Neural progenitor cell (in vitro differentiated cells): ENCODE results near the gene AUTS2. TPM values are rescaled to one million over a fixed set of nuclear protein-coding genes. Genes with fewer than 3 reads are reported as not detected.

Source experiments
- DNase-seq: peaks from one replicate; pipeline ENCODE4 v3.0.0-alpha.2; 2016; ENCODE audit warnings: low spot score
- H2AFZ ChIP-seq: fragments of 200-600 bp; sonication (generic); replicated peaks from 2 replicates; pipeline ENCODE4 v1.6.1; 2016; ENCODE audit warnings: antibody characterized with exemption
- H3F3A ChIP-seq: fragments of 200-600 bp; sonication (generic); 2 replicates; pipeline ENCODE4 v1.6.1; 2016; ENCODE audit warnings: antibody characterized with exemption, low read depth
- H3K27ac ChIP-seq: fragments of 200-600 bp; sonication (generic); 2 replicates; pipeline ENCODE4 v1.5.1; 2016; ENCODE audit warnings: mild to moderate bottlenecking
- H3K27me3 ChIP-seq: fragments of 200-600 bp; sonication (generic); 2 replicates; pipeline ENCODE4 v1.6.1; 2016; ENCODE audit warnings: mild to moderate bottlenecking, moderate library complexity
- H3K36me3 ChIP-seq: fragments of 200-600 bp; sonication (generic); 2 replicates; pipeline ENCODE4 v1.5.1; 2016
- H3K4me1 ChIP-seq: fragments of 200-600 bp; sonication (generic); 2 replicates; pipeline ENCODE4 v1.6.1; 2016; ENCODE audit warnings: mixed run types
- H3K4me2 ChIP-seq: fragments of 200-600 bp; sonication (generic); 2 replicates; pipeline ENCODE4 v1.6.1; 2016
- H3K4me3 ChIP-seq: fragments of 200-600 bp; sonication (generic); 2 replicates; pipeline ENCODE4 v1.5.1; 2016
- H3K79me2 ChIP-seq: fragments of 200-600 bp; sonication (generic); 2 replicates; pipeline ENCODE4 v1.6.1; 2016; ENCODE audit warnings: low read depth
- H3K9ac ChIP-seq: fragments of 200-600 bp; sonication (generic); 2 replicates; pipeline ENCODE4 v1.6.1; 2016
- H3K9me3 ChIP-seq: fragments of 200-600 bp; sonication (generic); 2 replicates; pipeline ENCODE4 v1.5.1; 2016; ENCODE audit warnings: low read depth
- H4K20me1 ChIP-seq: fragments of 200-600 bp; sonication (generic); 2 replicates; pipeline ENCODE4 v1.6.1; 2016; ENCODE audit warnings: low read depth
- H3K27ac Mint-ChIP-seq: 3 replicates; pipeline ENCODE4 v1.8.0; 2021; ENCODE audit warnings: mixed read lengths
- H3K27me3 Mint-ChIP-seq: 2 replicates; pipeline ENCODE4 v1.8.0; 2022; ENCODE audit warnings: low read depth, mild to moderate bottlenecking, inconsistent platforms, moderate library complexity, mixed read lengths; ENCODE audit not compliant: insufficient read depth
- H3K36me3 Mint-ChIP-seq: 3 replicates; pipeline ENCODE4 v1.8.0; 2021; ENCODE audit warnings: mixed read lengths
- H3K4me1 Mint-ChIP-seq: 3 replicates; pipeline ENCODE4 v1.8.0; 2021; ENCODE audit warnings: mixed read lengths
- H3K4me3 Mint-ChIP-seq: 3 replicates; pipeline ENCODE4 v1.8.0; 2021; ENCODE audit warnings: mild to moderate bottlenecking, moderate library complexity, mixed read lengths
- H3K9me3 Mint-ChIP-seq: 3 replicates; pipeline ENCODE4 v1.8.0; 2020; ENCODE audit warnings: mixed read lengths
- CTCF ChIP-seq: fragments of 200-600 bp; sonication (generic); IDR thresholded peaks from 2 replicates; pipeline ENCODE4 v1.5.1; 2017; ENCODE audit warnings: antibody characterized with exemption, mild to moderate bottlenecking
- EZH2 ChIP-seq: fragments of 200-600 bp; sonication (generic); IDR thresholded peaks from 2 replicates; pipeline ENCODE4 v1.6.1; 2017; ENCODE audit warnings: antibody characterized with exemption, mild to moderate bottlenecking, moderate library complexity
- EZH2phosphoT487 ChIP-seq: fragments of 200-600 bp; sonication (generic); IDR thresholded peaks from 2 replicates; pipeline ENCODE4 v1.6.1; 2017; ENCODE audit warnings: antibody characterized with exemption
- total RNA-seq: library from RNA; depleted of rRNA; stranded (reverse); fragments of >200 nt; gene quantifications from 2 replicates; pipeline ENCODE4 v1.2.3, GENCODE V29; 2015; ENCODE audit warnings: low replicate concordance

AUTS2 gene
- total RNA-seq, 1 donor from 2014 or later, result 50.0 TPM

DNA sequence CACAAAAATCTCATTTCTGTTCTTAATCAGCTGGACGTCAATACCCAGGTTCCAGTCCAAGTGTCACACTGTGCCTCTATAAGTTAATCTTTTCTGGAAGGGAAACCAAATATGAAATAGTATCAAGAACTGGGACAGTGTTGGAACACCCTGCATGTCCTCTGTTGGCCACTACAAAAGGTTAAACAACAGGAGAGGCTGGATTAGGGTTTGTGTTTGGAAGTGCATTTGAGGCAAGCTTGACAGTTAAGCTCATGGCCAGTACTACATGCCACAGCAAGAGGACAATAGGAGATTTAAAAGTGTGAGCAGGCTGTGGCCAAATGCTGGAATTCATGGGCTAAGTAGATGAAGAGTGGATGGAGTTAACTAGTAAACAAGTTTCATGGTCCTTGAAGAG lies 751.5 kb downstream of the AUTS2 start:
- no peak overlapping the region for H3K4me3 Mint-ChIP-seq
- no peaks in the 10 kb centered on the region for H3K79me2 ChIP-seq
- peaks cover 13% of the 10 kb centered on the region for H4K20me1 ChIP-seq
- H3K9ac ChIP-seq, result no peak overlapping the region
- H3K4me3 ChIP-seq, result no peak overlapping the region
- H3K4me2 ChIP-seq, result no peak overlapping the region
- peaks cover 31% of the 10 kb centered on the region for H3F3A ChIP-seq
- H3K27me3 Mint-ChIP-seq, result peaks cover 2% of the 10 kb centered on the region
- H3K27ac ChIP-seq, result no peak overlapping the region
- H3K27ac Mint-ChIP-seq, result no peak overlapping the region
- peaks cover 6% of the 10 kb centered on the region for H3K36me3 Mint-ChIP-seq
- H3K4me1 ChIP-seq, result peaks cover 31% of the 10 kb centered on the region
- no peaks in the 10 kb centered on the region for H3K9me3 Mint-ChIP-seq
- no peak for TF ChIP-seq CTCF
- no peak for TF ChIP-seq EZH2
- TF ChIP-seq EZH2phosphoT487, result no peak
- DNase-seq, result no peak
- H2AFZ ChIP-seq, result no peak overlapping the region
- no peaks in the 10 kb centered on the region for H3K36me3 ChIP-seq
- H3K4me1 Mint-ChIP-seq, result peaks cover 25% of the 10 kb centered on the region
- H3K27me3 ChIP-seq, result peaks cover 27% of the 10 kb centered on the region
- H3K9me3 ChIP-seq, result no peaks in the 10 kb centered on the region

- Histone ChIP-seq H3K4me2 (no peak overlapping the region), H3K27ac (no peak overlapping the region), H3K4me3 (no peak overlapping the region), H3K79me2 (no peaks in the 10 kb centered on the region), H3F3A (peaks cover 46% of the 10 kb centered on the region), H3K9me3 (no peaks in the 10 kb centered on the region), H3K27me3 (peaks cover 10% of the 10 kb centered on the region), H3K9ac (no peak overlapping the region), H4K20me1 (peaks cover 29% of the 10 kb centered on the region), H2AFZ (no peak overlapping the region), H3K36me3 (no peaks in the 10 kb centered on the region), H3K4me1 (peaks cover 45% of the 10 kb centered on the region)
- DNase-seq, result no peak
- Mint-ChIP-seq H3K36me3 (peaks cover 6% of the 10 kb centered on the region), H3K9me3 (no peaks in the 10 kb centered on the region), H3K4me3 (no peak overlapping the region), H3K4me1 (peaks cover 42% of the 10 kb centered on the region), H3K27ac (no peak overlapping the region), H3K27me3 (peaks cover 4% of the 10 kb centered on the region)
- TF ChIP-seq CTCF, result no peak
- no peak for TF ChIP-seq EZH2phosphoT487
- TF ChIP-seq EZH2, result no peak
Measured at GRCh38 chr7:70352088-70352487, 753.8 kb downstream of the AUTS2 start.

DNA sequence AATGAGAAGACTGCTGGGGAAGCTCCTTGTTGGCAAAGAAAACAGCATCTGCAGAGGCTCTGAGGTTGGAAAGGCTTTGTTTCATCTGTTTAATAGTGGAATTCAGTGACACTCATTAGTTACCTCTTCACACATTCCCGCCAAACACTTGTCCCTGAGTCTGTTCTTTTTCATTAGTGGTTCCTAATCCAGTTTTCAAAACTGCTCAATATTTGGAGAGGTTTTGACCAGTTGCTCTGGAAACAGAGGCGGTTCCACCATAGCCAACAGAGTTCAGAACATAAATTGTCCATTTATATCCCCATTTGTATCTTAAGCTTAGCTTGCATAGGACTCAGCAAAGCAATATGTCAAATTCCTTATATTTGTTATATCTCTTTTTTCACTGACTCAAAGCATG lies 754.6 kb downstream of the AUTS2 start:
- peaks cover 29% of the 10 kb centered on the region for H4K20me1 ChIP-seq
- no peak overlapping the region for H3K27ac Mint-ChIP-seq
- no peaks in the 10 kb centered on the region for H3K9me3 Mint-ChIP-seq

More for the DNA sequence above, 754.6 kb downstream of the AUTS2 start:
- Histone ChIP-seq H3K4me3 (no peak overlapping the region), H3K27ac (no peak overlapping the region), H3K4me2 (no peak overlapping the region), H2AFZ (no peak overlapping the region), H3K79me2 (no peaks in the 10 kb centered on the region), H3K4me1 (peaks cover 45% of the 10 kb centered on the region), H3K9me3 (no peaks in the 10 kb centered on the region), H3K36me3 (no peaks in the 10 kb centered on the region), H3F3A (peaks cover 46% of the 10 kb centered on the region), H3K27me3 (peaks cover 14% of the 10 kb centered on the region), H3K9ac (no peak overlapping the region)
- Mint-ChIP-seq H3K36me3 (peaks cover 6% of the 10 kb centered on the region), H3K27me3 (peaks cover 4% of the 10 kb centered on the region), H3K4me3 (no peak overlapping the region), H3K4me1 (peaks cover 42% of the 10 kb centered on the region)
- DNase-seq, result no peak
- no peak for TF ChIP-seq EZH2
- no peak for TF ChIP-seq CTCF
- no peak for TF ChIP-seq EZH2phosphoT487
